SK-N-SH treated with all-trans-retinoic acid at 6 μM for 48 hours (cell line): ENCODE data around the gene ALDOC.

Source experiments
- ATAC-seq: fragments of 200-7000 bp; cut with Tn5 transposase; 3 replicates; pipeline ENCODE4 v1.9.1; 2020; ENCODE audit warnings: mild to moderate bottlenecking, moderate library complexity
- ARNTL ChIP-seq: fragments of 450-650 bp; formaldehyde crosslinking; IDR thresholded peaks from 2 replicates; pipeline ENCODE4 v1.5.0; 2020; ENCODE audit warnings: low read depth, mild to moderate bottlenecking, moderate library complexity, borderline replicate concordance
- BACH2 ChIP-seq: fragments of 250-450 bp; sonication (Bioruptor Pico); IDR thresholded peaks from 2 replicates; pipeline ENCODE4 v1.9.0; 2021; ENCODE audit warnings: mild to moderate bottlenecking, borderline replicate concordance
- CREB5 ChIP-seq: fragments of 250-450 bp; sonication (Bioruptor Pico); IDR thresholded peaks from 2 replicates; pipeline ENCODE4 v1.5.1; 2020; ENCODE audit warnings: low read depth, mild to moderate bottlenecking, moderate library complexity
- CSDC2 ChIP-seq: fragments of 250-450 bp; sonication (Bioruptor Pico); IDR thresholded peaks from 2 replicates; pipeline ENCODE4 v1.5.0; 2020; ENCODE audit warnings: mild to moderate bottlenecking, moderate library complexity
- CSRNP3 ChIP-seq: fragments of 250-450 bp; sonication (Bioruptor Pico); IDR thresholded peaks from 2 replicates; pipeline ENCODE4 v1.5.1; 2021; ENCODE audit warnings: mild to moderate bottlenecking, moderate library complexity
- ESRRG ChIP-seq: fragments of 250-450 bp; sonication (Bioruptor Pico); IDR thresholded peaks from 2 replicates; pipeline ENCODE4 v1.6.1; 2021; ENCODE audit warnings: mild to moderate bottlenecking
- GLIS3 ChIP-seq: fragments of 250-450 bp; sonication (Bioruptor Pico); IDR thresholded peaks from 2 replicates; pipeline ENCODE4 v1.5.0; 2020; ENCODE audit warnings: mild to moderate bottlenecking, moderate library complexity
- ISL1 ChIP-seq: fragments of 250-450 bp; sonication (Bioruptor Pico); IDR thresholded peaks from 2 replicates; pipeline ENCODE4 v2.1.2; 2022; ENCODE audit warnings: mild to moderate bottlenecking, moderate library complexity
- OSR1 ChIP-seq: fragments of 250-450 bp; sonication (Bioruptor Pico); IDR thresholded peaks from 2 replicates; pipeline ENCODE4 v1.8.0; 2022; ENCODE audit warnings: moderate library complexity, mild to moderate bottlenecking, inconsistent platforms
- PATZ1 ChIP-seq: fragments of 250-450 bp; sonication (Bioruptor Pico); IDR thresholded peaks from 2 replicates; pipeline ENCODE4 v1.8.0; 2020; ENCODE audit warnings: mild to moderate bottlenecking, moderate library complexity, borderline replicate concordance
- POU6F1 ChIP-seq: fragments of 250-450 bp; sonication (Bioruptor Pico); IDR thresholded peaks from 2 replicates; pipeline ENCODE4 v1.8.0; 2021; ENCODE audit warnings: low read depth, mild to moderate bottlenecking, moderate library complexity, borderline replicate concordance
- PPARA ChIP-seq: fragments of 250-450 bp; sonication (Bioruptor Pico); IDR thresholded peaks from 2 replicates; pipeline ENCODE4 v1.5.0; 2020; ENCODE audit warnings: mild to moderate bottlenecking, borderline replicate concordance
- RARB ChIP-seq: fragments of 250-450 bp; sonication (Bioruptor Pico); IDR thresholded peaks from 2 replicates; pipeline ENCODE4 v1.8.0; 2021; ENCODE audit warnings: mild to moderate bottlenecking, moderate library complexity
- SNAI2 ChIP-seq: fragments of 250-450 bp; sonication (Bioruptor Pico); IDR thresholded peaks from 2 replicates; pipeline ENCODE4 v1.5.0; 2020; ENCODE audit warnings: mild to moderate bottlenecking, moderate library complexity
- TCF4 ChIP-seq: fragments of 250-450 bp; sonication (Bioruptor Pico); IDR thresholded peaks from 2 replicates; pipeline ENCODE4 v1.8.0; 2021; ENCODE audit warnings: mild to moderate bottlenecking, moderate library complexity, borderline replicate concordance
- TOX ChIP-seq: fragments of 250-450 bp; sonication (Bioruptor Pico); IDR thresholded peaks from 2 replicates; pipeline ENCODE4 v1.8.0; 2021; ENCODE audit warnings: mild to moderate bottlenecking, moderate library complexity, borderline replicate concordance
- TSHZ2 ChIP-seq: fragments of 250-450 bp; sonication (Bioruptor Pico); IDR thresholded peaks from 2 replicates; pipeline ENCODE4 v1.5.0; 2020; ENCODE audit warnings: mild to moderate bottlenecking, moderate library complexity
- ZC3H10 ChIP-seq: fragments of 250-450 bp; sonication (Bioruptor Pico); IDR thresholded peaks from 2 replicates; pipeline ENCODE4 v1.5.1; 2021; ENCODE audit warnings: mild to moderate bottlenecking, moderate library complexity
- ZFP3 ChIP-seq: fragments of 250-450 bp; sonication (Bioruptor Pico); IDR thresholded peaks from 2 replicates; pipeline ENCODE4 v1.5.0; 2020; ENCODE audit warnings: mild to moderate bottlenecking, moderate library complexity
- ZFP30 ChIP-seq: fragments of 450-650 bp; formaldehyde crosslinking; IDR thresholded peaks from 2 replicates; pipeline ENCODE4 v1.5.0; 2022; ENCODE audit warnings: mild to moderate bottlenecking, moderate library complexity
- ZNF565 ChIP-seq: fragments of 450-650 bp; formaldehyde crosslinking; conservative IDR thresholded peaks from 2 replicates; pipeline ENCODE4 v1.5.0; 2020; ENCODE audit warnings: low read depth, mild to moderate bottlenecking, moderate library complexity
- ZNF70 ChIP-seq: fragments of 450-650 bp; formaldehyde crosslinking; IDR thresholded peaks from 2 replicates; pipeline ENCODE4 v1.5.0; 2020; ENCODE audit warnings: mild to moderate bottlenecking, moderate library complexity
- ZNF8 ChIP-seq: fragments of 450-650 bp; formaldehyde crosslinking; IDR thresholded peaks from 2 replicates; pipeline ENCODE4 v1.5.0; 2020; ENCODE audit warnings: mild to moderate bottlenecking, moderate library complexity

The ALDOC gene

GRCh38 chr17:28567604-28568003, 9.1 kb downstream of the ALDOC start:
- TF ChIP-seq ZFP30 (CRISPR knock-in tag) (no peak), OSR1 (CRISPR knock-in tag) (no peak), ESRRG (CRISPR knock-in tag) (no peak)
- ATAC-seq, result no peak

- ATAC-seq, result peak; percentile 88
- TF ChIP-seq ISL1 (peak; percentile 39; the same call in 1 of the 2 replicates), TCF4 (CRISPR knock-in tag) (no peak)
Observed at GRCh38 chr17:28563475-28563874, 13.2 kb downstream of the ALDOC start.

GRCh38 chr17:28555022-28555421, 21.7 kb downstream of the ALDOC start:
- no peak for ATAC-seq
- TF ChIP-seq ESRRG (CRISPR knock-in tag), result no peak
- TF ChIP-seq ZNF70 (CRISPR knock-in tag), result no peak
- TF ChIP-seq POU6F1, result no peak
- TF ChIP-seq ISL1, result no peak
- no peak for TF ChIP-seq PPARA
- no peak for TF ChIP-seq PATZ1 (CRISPR knock-in tag)
- TF ChIP-seq BACH2 (CRISPR knock-in tag), result no peak
- TF ChIP-seq SNAI2, result no peak
- no peak for TF ChIP-seq ZNF565 (CRISPR knock-in tag)
- TF ChIP-seq GLIS3, result no peak
- no peak for TF ChIP-seq CREB5 (CRISPR knock-in tag)
- no peak for TF ChIP-seq OSR1 (CRISPR knock-in tag)
- no peak for TF ChIP-seq ARNTL (CRISPR knock-in tag)
- TF ChIP-seq ZC3H10, result no peak
- no peak for TF ChIP-seq RARB (CRISPR knock-in tag)
- TF ChIP-seq ZNF8 (CRISPR knock-in tag), result no peak
- TF ChIP-seq CSDC2 (CRISPR knock-in tag), result no peak
- no peak for TF ChIP-seq CSRNP3 (CRISPR knock-in tag)
- TF ChIP-seq ZFP3, result no peak
- no peak for TF ChIP-seq TCF4 (CRISPR knock-in tag)

GRCh38 chr17:28554565-28554964, 22.1 kb downstream of the ALDOC start:
- no peak for TF ChIP-seq SNAI2
- no peak for TF ChIP-seq CREB5 (CRISPR knock-in tag)
- TF ChIP-seq ZC3H10, result no peak
- TF ChIP-seq CSDC2 (CRISPR knock-in tag), result no peak
- TF ChIP-seq GLIS3, result no peak
- TF ChIP-seq ZFP3, result no peak
- no peak for TF ChIP-seq CSRNP3 (CRISPR knock-in tag)
- no peak for TF ChIP-seq TOX
- no peak for TF ChIP-seq TSHZ2 (CRISPR knock-in tag)
- no peak for TF ChIP-seq POU6F1
- ATAC-seq, result no peak
